Activated naive CD4-positive, alpha-beta T cell treated with anti-CD3 and anti-CD28 coated beads, Interleukin-2, amount 50 U/mL, for 24 hours (primary cell): ENCODE results near the gene ANKMY2.
"Not testable (repeated sequence)": the region's sequence is repeated elsewhere in the genome, so short reads cannot be mapped to it uniquely, and the experiment has no call there.

Experiments used
- H3K27ac Mint-ChIP-seq: one replicate; pipeline ENCODE4 v1.8.0; 2021; ENCODE audit warnings: mild to moderate bottlenecking, mixed read lengths
- H3K27me3 Mint-ChIP-seq: one replicate; pipeline ENCODE4 v1.8.0; 2021; ENCODE audit warnings: mixed read lengths
- H3K36me3 Mint-ChIP-seq: one replicate; pipeline ENCODE4 v1.8.0; 2021; ENCODE audit warnings: mixed read lengths
- H3K4me1 Mint-ChIP-seq: one replicate; pipeline ENCODE4 v1.8.0; 2021; ENCODE audit warnings: mixed read lengths
- H3K4me3 Mint-ChIP-seq: one replicate; pipeline ENCODE4 v1.8.0; 2021; ENCODE audit warnings: mild to moderate bottlenecking, mixed read lengths
- H3K9me3 Mint-ChIP-seq: one replicate; pipeline ENCODE4 v1.8.0; 2021; ENCODE audit warnings: mixed read lengths

The ANKMY2 gene

GRCh38 chr7:16645593-16646471, at the start of gene ANKMY2, which contains the start of gene BZW2:
TSS of gene ANKMY2 (minus strand) at chr7:16645754. CDS start at chr7:16645573, 181 bp downstream.
TSS of gene BZW2 (plus strand) at chr7:16646181. CDS start at chr7:16665444, 19,263 bp downstream.
- Mint-ChIP-seq H3K36me3 (peaks cover 13% of the 10 kb centered on the region), H3K27me3 (no peaks in the 10 kb centered on the region), H3K27ac (peak within 1 kb of the TSS; percentile 99), H3K4me1 (peaks cover 64% of the 10 kb centered on the region), H3K4me3 (peak within 1 kb of the TSS; percentile 96), H3K9me3 (no peaks in the 10 kb centered on the region)

GRCh38 chr7:16694806-16695205, 49.3 kb upstream of the ANKMY2 start:
- H3K27me3 Mint-ChIP-seq = no peaks in the 10 kb centered on the region
- H3K27ac Mint-ChIP-seq = peak overlapping the region; percentile 35
- H3K4me1 Mint-ChIP-seq = peaks cover 6% of the 10 kb centered on the region
- H3K4me3 Mint-ChIP-seq = no peak overlapping the region
- H3K9me3 Mint-ChIP-seq = no peaks in the 10 kb centered on the region
- H3K36me3 Mint-ChIP-seq = peaks cover 37% of the 10 kb centered on the region

- Mint-ChIP-seq H3K4me1 (peaks cover 6% of the 10 kb centered on the region), H3K27me3 (no peaks in the 10 kb centered on the region), H3K27ac (peak overlapping the region; percentile 30), H3K36me3 (peaks cover 36% of the 10 kb centered on the region), H3K4me3 (no peak overlapping the region), H3K9me3 (no peaks in the 10 kb centered on the region)
These were observed 48.2 kb upstream of the ANKMY2 start for GRCh38 chr7:16693601-16694318.

GRCh38 chr7:16691241-16691640, 45.7 kb upstream of the ANKMY2 start:
- H3K27ac Mint-ChIP-seq = no peak overlapping the region
- H3K36me3 Mint-ChIP-seq = peaks cover 31% of the 10 kb centered on the region
- peaks cover 6% of the 10 kb centered on the region for H3K4me1 Mint-ChIP-seq
- no peak overlapping the region for H3K4me3 Mint-ChIP-seq
- H3K9me3 Mint-ChIP-seq = no peaks in the 10 kb centered on the region
- no peaks in the 10 kb centered on the region for H3K27me3 Mint-ChIP-seq

- Mint-ChIP-seq H3K27me3 (no peaks in the 10 kb centered on the region), H3K27ac (no peak overlapping the region), H3K9me3 (no peaks in the 10 kb centered on the region), H3K36me3 (peaks cover 35% of the 10 kb centered on the region), H3K4me1 (peaks cover 26% of the 10 kb centered on the region), H3K4me3 (no peak overlapping the region)
These were observed 42.7 kb upstream of the ANKMY2 start for GRCh38 chr7:16688249-16688648.

- Mint-ChIP-seq H3K27ac (peak overlapping the region; percentile 71), H3K36me3 (peaks cover 37% of the 10 kb centered on the region), H3K27me3 (no peaks in the 10 kb centered on the region), H3K4me1 (peaks cover 25% of the 10 kb centered on the region), H3K4me3 (no peak overlapping the region), H3K9me3 (no peaks in the 10 kb centered on the region)
These were observed 40.0 kb upstream of the ANKMY2 start for GRCh38 chr7:16685535-16685934.

GRCh38 chr7:16684935-16685334, 39.4 kb upstream of the ANKMY2 start:
- Mint-ChIP-seq H3K4me3 (no peak overlapping the region), H3K4me1 (peaks cover 25% of the 10 kb centered on the region), H3K9me3 (no peaks in the 10 kb centered on the region), H3K36me3 (peaks cover 41% of the 10 kb centered on the region), H3K27me3 (no peaks in the 10 kb centered on the region), H3K27ac (peak overlapping the region; percentile 63)

- not testable (repeated sequence) for H3K27me3 Mint-ChIP-seq, H3K9me3 Mint-ChIP-seq, H3K27ac Mint-ChIP-seq, H3K4me3 Mint-ChIP-seq, H3K4me1 Mint-ChIP-seq
- peaks cover 37% of the 10 kb centered on the region for H3K36me3 Mint-ChIP-seq
These were observed 33.4 kb upstream of the ANKMY2 start for GRCh38 chr7:16678645-16679566.

- Mint-ChIP-seq H3K4me1 (no peaks in the 10 kb centered on the region), H3K36me3 (peaks cover 36% of the 10 kb centered on the region), H3K27me3 (no peaks in the 10 kb centered on the region), H3K27ac (no peak overlapping the region), H3K4me3 (no peak overlapping the region), H3K9me3 (no peaks in the 10 kb centered on the region)
These were observed 32.5 kb upstream of the ANKMY2 start for GRCh38 chr7:16677978-16678494.

- Mint-ChIP-seq H3K9me3 (peaks cover 5% of the 10 kb centered on the region), H3K36me3 (peaks cover 37% of the 10 kb centered on the region), H3K27me3 (no peaks in the 10 kb centered on the region), H3K4me1 (peaks cover 20% of the 10 kb centered on the region), H3K4me3 (no peak overlapping the region), H3K27ac (no peak overlapping the region)
These were observed 29.7 kb upstream of the ANKMY2 start for GRCh38 chr7:16675277-16675676.

- peaks cover 5% of the 10 kb centered on the region for H3K9me3 Mint-ChIP-seq
- peaks cover 39% of the 10 kb centered on the region for H3K36me3 Mint-ChIP-seq
- no peak overlapping the region for H3K4me3 Mint-ChIP-seq
- no peaks in the 10 kb centered on the region for H3K27me3 Mint-ChIP-seq
- H3K27ac Mint-ChIP-seq = no peak overlapping the region
- H3K4me1 Mint-ChIP-seq = peaks cover 36% of the 10 kb centered on the region
These were observed 26.3 kb upstream of the ANKMY2 start for GRCh38 chr7:16671811-16672210.

GRCh38 chr7:16670731-16671344, 25.3 kb upstream of the ANKMY2 start:
- Mint-ChIP-seq H3K36me3 (peaks cover 36% of the 10 kb centered on the region), H3K4me3 (peak overlapping the region; percentile 4)

GRCh38 chr7:16670021-16670420, 24.5 kb upstream of the ANKMY2 start:
- no peaks in the 10 kb centered on the region for H3K27me3 Mint-ChIP-seq
- peaks cover 5% of the 10 kb centered on the region for H3K9me3 Mint-ChIP-seq
- H3K4me1 Mint-ChIP-seq = peaks cover 41% of the 10 kb centered on the region
- no peak overlapping the region for H3K27ac Mint-ChIP-seq
- peaks cover 42% of the 10 kb centered on the region for H3K36me3 Mint-ChIP-seq
- peak overlapping the region; percentile 9 for H3K4me3 Mint-ChIP-seq

More at GRCh38 chr7:16670731-16671344, 25.3 kb upstream of the ANKMY2 start:
- peaks cover 5% of the 10 kb centered on the region for H3K9me3 Mint-ChIP-seq
- peaks cover 36% of the 10 kb centered on the region for H3K4me1 Mint-ChIP-seq
- H3K27ac Mint-ChIP-seq = peak overlapping the region; percentile 51
- H3K27me3 Mint-ChIP-seq = no peaks in the 10 kb centered on the region

GRCh38 chr7:16669581-16669980, 24.0 kb upstream of the ANKMY2 start:
- no peak overlapping the region for H3K4me3 Mint-ChIP-seq
- H3K36me3 Mint-ChIP-seq = peaks cover 42% of the 10 kb centered on the region
- H3K4me1 Mint-ChIP-seq = peaks cover 41% of the 10 kb centered on the region
- H3K9me3 Mint-ChIP-seq = peaks cover 5% of the 10 kb centered on the region
- no peaks in the 10 kb centered on the region for H3K27me3 Mint-ChIP-seq
- no peak overlapping the region for H3K27ac Mint-ChIP-seq
